Body of pancreas (tissue), 4 donors: ENCODE data around the gene ASCL3. TPM values are rescaled to one million over a fixed set of nuclear protein-coding genes. Genes with fewer than 3 reads are reported as not detected.
"Not testable (repeated sequence)": the region's sequence is repeated elsewhere in the genome, so short reads cannot be mapped to it uniquely, and the experiment has no call there.

Experiments
- ATAC-seq: fragments of 150-250 bp; one replicate; pipeline ENCODE4 v1.9.1; 2016
- DNase-seq, 4 donors: peaks; one replicate each; pipeline ENCODE4 v3.0.0-alpha.2; 2019
- H3K27ac ChIP-seq, 4 donors: fragments of 200-600 bp; sonication (generic); 1 replicate in 3 of 4; 2 replicates in 1 of 4; pipeline versions ENCODE4 v1.5.1 to v1.6.1; 2016 to 2019; ENCODE audit warnings: mild to moderate bottlenecking in 1 of 4, mixed read lengths in 1 of 4, moderate library complexity in 1 of 4
- H3K27me3 ChIP-seq, 2 donors: fragments of 200-600 bp; sonication (generic); one replicate each; pipeline ENCODE4 v1.6.0; 2016; ENCODE audit warnings: mild to moderate bottlenecking in 1 of 2
- H3K36me3 ChIP-seq, 2 donors: fragments of 200-600 bp; sonication (generic); replicated peaks in 1 of 2; 2 replicates each; pipeline ENCODE4 v1.5.1; 2016; ENCODE audit warnings: low read depth in 2 of 2; ENCODE audit not compliant: insufficient read depth in 1 of 2
- H3K4me1 ChIP-seq: fragments of 200-600 bp; sonication (generic); one replicate; pipeline ENCODE4 v1.6.0; 2016
- H3K4me3 ChIP-seq, 2 donors: fragments of 200-600 bp; sonication (generic); 1 replicate in 1 of 2; 2 replicates in 1 of 2; pipeline ENCODE4 v1.5.1; 2016 to 2019
- H3K9me3 ChIP-seq, 3 donors: fragments of 200-600 bp; sonication (generic); 1 replicate in 2 of 3; 2 replicates in 1 of 3; pipeline ENCODE4 v1.5.1; 2016
- CTCF ChIP-seq, 7 experiments: fragments of 450-650 bp in 4 of 7; fragments of 200-600 bp in 3 of 7; sonication (generic) in 3 of 7; IDR thresholded peaks; one replicate each; pipeline ENCODE4 v1.5.1; 2016 to 2019; ENCODE audit warnings: antibody characterized with exemption in 7 of 7
- POLR2A ChIP-seq, 3 donors: fragments of 450-650 bp; IDR thresholded peaks; one replicate each; pipeline ENCODE4 v1.6.1; 2016; ENCODE audit warnings: antibody characterized with exemption in 3 of 3, mild to moderate bottlenecking in 2 of 3
- WGBS, 2 donors: methylation state at CpG; one replicate each; pipeline ENCODE4 v1.1.5; 2017; 5-methylcytosine and 5-hydroxymethylcytosine counted together
- intact Hi-C: fragments of 100-400 bp; cut with DNase I; formaldehyde crosslinking; loops from one replicate; pipeline ENCODE4 v1.15.1; 2023
- total RNA-seq, 2 donors: library from RNA; depleted of rRNA; stranded (reverse); fragments of >200 nt; gene quantifications; one replicate each; pipeline ENCODE4 v1.1.0, GENCODE V29; 2016

The ASCL3 gene
- not detected for total RNA-seq

- H3K9me3 ChIP-seq = no peaks in the 10 kb centered on the region
- intact Hi-C loops = no loop called here
- WGBS, 2 donors = 54 to 61% methylated on average over 5 of the region's 5 CpGs
- ATAC-seq = no peak
- H3K27me3 ChIP-seq = no peaks in the 10 kb centered on the region
- H3K4me1 ChIP-seq = no peaks in the 10 kb centered on the region
- DNase-seq = no peak
- H3K4me3 ChIP-seq = no peak within 1 kb of the TSS
- H3K36me3 ChIP-seq = peaks cover 0 to under 1% of the 10 kb centered on the region in 2 donors
- no peak within 1 kb of the TSS for H3K27ac ChIP-seq
- no peak for TF ChIP-seq POLR2A (IDR thresholded peaks at IDR 0.05)
- no peak for TF ChIP-seq CTCF (IDR thresholded peaks at IDR 0.05)
These were observed at the start of gene ASCL3 for GRCh38 chr11:8942518-8943066. Gene ASCL3, minus strand, starts transcription at chr11:8943016. Its CDS starts 4,855 bp downstream, at chr11:8938161.

GRCh38 chr11:8989453-8989852 is 46.6 kb upstream of the ASCL3 start:
- Histone ChIP-seq H3K27ac (no peak overlapping the region), H3K27me3 (no peaks in the 10 kb centered on the region), H3K9me3 (no peaks in the 10 kb centered on the region), H3K4me1 (no peaks in the 10 kb centered on the region), H3K36me3 (no peaks in the 10 kb centered on the region), H3K4me3 (no peak overlapping the region)
- ATAC-seq (no peak), DNase-seq (no peak)
- WGBS, 2 donors = 58 to 64% methylated on average over 1 of the region's 1 CpG
- intact Hi-C loops = no loop called here
- TF ChIP-seq POLR2A (IDR thresholded peaks at IDR 0.05) (no peak), CTCF (IDR thresholded peaks at IDR 0.05) (no peak)

GRCh38 chr11:8988329-8989234 is 45.8 kb upstream of the ASCL3 start:
- H3K27me3 ChIP-seq = no peaks in the 10 kb centered on the region
- no peaks in the 10 kb centered on the region for H3K36me3 ChIP-seq
- DNase-seq = no peak
- intact Hi-C loops = no loop called here
- no peak overlapping the region for H3K4me3 ChIP-seq
- H3K9me3 ChIP-seq = no peaks in the 10 kb centered on the region
- 57 to 73% methylated on average over 3 of the region's 3 CpGs for WGBS, 2 donors
- H3K27ac ChIP-seq = no peak overlapping the region
- no peaks in the 10 kb centered on the region for H3K4me1 ChIP-seq
- no peak for ATAC-seq
- TF ChIP-seq CTCF (IDR thresholded peaks at IDR 0.05) = no peak
- no peak for TF ChIP-seq POLR2A (IDR thresholded peaks at IDR 0.05)

GRCh38 chr11:8987446-8987845 is 44.6 kb upstream of the ASCL3 start:
- no peak for ATAC-seq
- TF ChIP-seq POLR2A (IDR thresholded peaks at IDR 0.05) (no peak), CTCF (IDR thresholded peaks at IDR 0.05) (no peak)
- Histone ChIP-seq H3K27ac (no peak overlapping the region), H3K4me3 (no peak overlapping the region), H3K27me3 (no peaks in the 10 kb centered on the region), H3K36me3 (no peaks in the 10 kb centered on the region), H3K9me3 (no peaks in the 10 kb centered on the region), H3K4me1 (no peaks in the 10 kb centered on the region)
- no peak for DNase-seq
- intact Hi-C loops = no loop called here
- 78 to 90% methylated on average over 2 of the region's 2 CpGs for WGBS, 2 donors

- intact Hi-C loops, ATAC-seq, H3K4me3 ChIP-seq, H3K4me1 ChIP-seq, H3K27me3 ChIP-seq, H3K9me3 ChIP-seq, H3K36me3 ChIP-seq, H3K27ac ChIP-seq, DNase-seq: not testable (repeated sequence)
- 85 to 87% methylated on average over 6 of the region's 6 CpGs for WGBS, 2 donors
These were observed 44.0 kb upstream of the ASCL3 start for GRCh38 chr11:8986772-8987171.
